Right lobe of liver (tissue), 4 donors: ENCODE data around the gene METRNL.

Source experiments
- POLR2A ChIP-seq: fragments of 450-650 bp; IDR thresholded peaks from one replicate; pipeline ENCODE4 v1.6.1; 2017; ENCODE audit warnings: antibody characterized with exemption, mild to moderate bottlenecking
- TF ChIP-seq, protein P1 (sequence below), 4 donors: fragments of 200-600 bp in 3 of 4; fragments of 450-650 bp in 1 of 4; IDR thresholded peaks; one replicate each; pipeline versions ENCODE4 v1.5.1 to v1.8.0; 2016 to 2022; ENCODE audit warnings: antibody characterized with exemption in 4 of 4, mild to moderate bottlenecking in 2 of 4
- donor health status: DM: no; HTN: no; CAD: no.
- donor health status: DM: no; HTN: no; CAD: no.
- donor health status: DM: no; HTN: yes; CAD: no.

DNA sequence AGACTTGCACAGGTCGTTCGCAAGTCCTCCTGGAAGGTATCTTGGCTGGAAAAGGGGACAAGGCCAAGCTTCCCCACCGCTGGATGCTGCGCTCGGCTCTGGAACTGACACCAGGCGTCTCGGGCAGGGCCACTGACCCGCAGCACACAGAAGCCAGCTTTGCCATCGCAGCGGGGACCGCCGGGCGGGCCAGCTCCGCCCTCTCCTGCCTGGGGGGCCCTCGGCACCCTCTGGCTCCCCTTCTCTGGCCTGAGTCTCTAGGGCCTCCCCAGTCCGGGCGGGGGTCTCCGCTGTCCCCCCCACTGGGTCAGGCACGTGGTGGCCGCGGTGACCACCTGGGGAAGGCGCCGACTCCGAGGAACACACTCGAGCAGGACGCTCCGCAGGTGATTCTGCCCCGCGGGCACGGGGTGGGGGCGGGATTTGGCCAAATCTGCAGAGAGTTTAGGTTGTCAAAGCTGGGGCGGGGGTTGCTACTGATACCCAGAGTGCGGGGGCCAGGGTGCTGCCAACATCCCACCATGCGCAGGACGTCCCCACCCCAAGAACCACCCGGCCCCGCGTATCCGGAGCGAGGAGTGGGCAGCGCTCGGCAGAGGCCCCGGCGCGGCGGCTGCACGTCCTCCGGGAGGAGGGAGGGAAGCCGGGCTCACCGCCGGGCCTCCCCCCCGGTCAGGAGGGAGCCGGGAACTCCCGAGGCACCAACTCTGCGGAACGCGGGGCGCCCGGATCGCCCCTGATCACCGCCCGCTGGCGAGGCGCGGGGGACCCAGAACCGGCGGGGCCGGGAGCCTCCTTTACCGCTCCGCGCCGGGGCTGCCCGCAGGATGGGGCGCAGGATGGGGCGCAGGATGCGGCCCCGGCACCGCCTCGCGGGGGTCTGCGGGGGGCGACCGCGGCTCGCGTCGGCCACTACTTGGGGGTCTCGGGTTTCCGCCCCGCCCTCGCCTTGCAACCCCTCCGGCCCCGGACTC is 744 bp upstream of the METRNL start:
- TF ChIP-seq, protein P1, sequence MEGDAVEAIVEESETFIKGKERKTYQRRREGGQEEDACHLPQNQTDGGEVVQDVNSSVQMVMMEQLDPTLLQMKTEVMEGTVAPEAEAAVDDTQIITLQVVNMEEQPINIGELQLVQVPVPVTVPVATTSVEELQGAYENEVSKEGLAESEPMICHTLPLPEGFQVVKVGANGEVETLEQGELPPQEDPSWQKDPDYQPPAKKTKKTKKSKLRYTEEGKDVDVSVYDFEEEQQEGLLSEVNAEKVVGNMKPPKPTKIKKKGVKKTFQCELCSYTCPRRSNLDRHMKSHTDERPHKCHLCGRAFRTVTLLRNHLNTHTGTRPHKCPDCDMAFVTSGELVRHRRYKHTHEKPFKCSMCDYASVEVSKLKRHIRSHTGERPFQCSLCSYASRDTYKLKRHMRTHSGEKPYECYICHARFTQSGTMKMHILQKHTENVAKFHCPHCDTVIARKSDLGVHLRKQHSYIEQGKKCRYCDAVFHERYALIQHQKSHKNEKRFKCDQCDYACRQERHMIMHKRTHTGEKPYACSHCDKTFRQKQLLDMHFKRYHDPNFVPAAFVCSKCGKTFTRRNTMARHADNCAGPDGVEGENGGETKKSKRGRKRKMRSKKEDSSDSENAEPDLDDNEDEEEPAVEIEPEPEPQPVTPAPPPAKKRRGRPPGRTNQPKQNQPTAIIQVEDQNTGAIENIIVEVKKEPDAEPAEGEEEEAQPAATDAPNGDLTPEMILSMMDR (IDR thresholded peaks at IDR 0.05), result no peak
- TF ChIP-seq POLR2A, result no peak
